DMS 273 treated with DMSO at 0.1 percent for 48 hours (cell line): Measurements from ENCODE around the gene NGEF.
"Not testable (repeated sequence)": the region's sequence is repeated elsewhere in the genome, so short reads cannot be mapped to it uniquely, and the experiment has no call there.

ENCODE experiments used
- DNase-seq: peaks from one replicate; lab custom pipeline; 2025; lab: John Stamatoyannopoulos, UW

NGEF gene

DNA sequence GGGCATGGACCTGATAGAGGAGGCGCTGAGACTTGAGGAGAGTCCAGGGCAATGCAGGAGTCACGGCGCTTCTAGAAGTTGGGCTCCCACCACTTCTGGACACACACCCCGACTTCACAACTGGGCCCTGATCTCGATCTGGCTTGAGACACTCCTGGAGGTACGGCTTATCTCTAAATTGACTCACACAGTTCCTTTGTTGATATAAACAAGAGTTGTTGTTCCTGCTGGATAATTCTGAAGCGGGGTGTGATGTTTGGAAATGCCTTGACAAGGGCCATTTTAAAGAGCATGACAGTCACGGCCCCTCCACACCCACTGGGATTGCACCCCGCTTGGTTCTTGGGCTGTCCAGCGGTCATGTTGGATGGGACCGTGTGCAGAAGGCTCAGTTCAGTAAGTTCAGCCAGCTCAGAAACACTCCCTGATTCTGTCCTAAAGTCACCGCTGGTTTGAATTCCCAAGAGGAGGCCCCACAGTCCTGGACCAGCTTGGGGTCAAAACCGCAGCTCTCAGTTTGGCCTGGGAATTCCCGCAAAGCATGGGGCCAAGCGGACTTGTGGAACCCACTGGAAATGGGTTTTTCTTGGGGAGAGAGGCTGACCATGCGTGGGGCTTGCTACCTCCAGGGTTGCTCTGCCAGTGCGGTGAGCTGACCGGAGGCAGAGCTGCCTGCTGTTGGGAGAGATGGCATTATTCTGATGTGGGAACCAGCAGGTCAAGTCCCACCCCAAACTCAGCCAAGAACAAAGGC, 10.1 kb upstream of the NGEF start:
- no peak for DNase-seq

DNA sequence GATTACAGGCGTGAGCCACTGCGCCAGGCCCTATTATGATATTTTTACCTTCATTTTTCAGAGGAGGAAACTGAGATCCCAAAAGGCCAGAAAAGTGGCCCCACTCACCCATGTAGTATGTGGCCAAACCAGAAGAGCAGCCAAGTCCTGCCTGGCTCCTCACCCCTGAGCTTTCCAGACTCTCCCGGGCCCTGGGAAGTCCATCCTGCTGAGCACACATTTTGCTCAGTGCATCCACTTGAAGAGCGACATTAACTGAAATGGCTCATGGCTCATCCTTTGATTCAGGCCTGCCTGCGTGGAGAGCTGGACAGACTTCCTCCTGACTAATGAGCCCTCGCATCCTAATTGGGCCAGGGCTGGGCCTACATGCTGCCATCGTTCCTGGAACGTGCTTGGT, 9.5 kb upstream of the NGEF start:
- no peak for DNase-seq

DNA sequence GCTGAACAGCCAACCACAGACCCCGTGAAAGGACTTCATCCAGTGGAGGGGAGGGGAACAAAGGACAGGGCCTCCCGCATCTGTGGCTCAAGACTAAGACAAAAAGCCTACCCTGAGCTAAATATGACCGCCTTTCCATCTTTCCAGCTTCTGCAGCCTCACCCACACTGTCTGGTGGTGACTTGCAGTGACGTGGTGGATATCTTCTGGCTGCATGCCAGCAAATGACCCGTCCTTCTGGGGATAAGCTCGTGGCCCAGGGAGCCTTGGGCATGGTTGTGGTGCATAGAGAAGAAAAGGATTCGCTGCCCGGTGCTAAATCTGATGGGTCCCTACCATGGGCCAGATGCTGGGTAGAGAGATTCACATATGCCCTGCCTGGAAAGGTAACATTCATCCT, 8.7 kb upstream of the NGEF start:
- DNase-seq = no peak

DNA sequence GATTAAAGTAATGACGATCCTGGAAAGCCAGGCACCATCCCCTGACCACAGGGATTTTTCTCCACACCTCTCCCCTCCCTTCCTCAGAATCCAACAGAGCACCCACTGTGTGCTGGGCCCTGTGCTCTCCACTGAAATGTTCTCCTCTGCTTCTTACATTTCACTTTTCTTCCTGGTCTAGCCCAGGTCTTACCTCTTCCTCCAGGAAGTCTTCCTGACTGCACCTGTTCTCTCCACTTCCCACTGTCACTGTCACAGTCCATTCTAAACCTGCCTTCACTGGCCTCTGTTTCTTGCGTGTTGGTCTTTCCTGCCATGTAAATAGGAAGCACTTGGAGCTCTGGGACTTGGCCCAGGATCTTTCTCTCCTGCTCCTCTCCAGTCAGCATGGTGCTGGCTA, 7.4 kb upstream of the NGEF start:
- DNase-seq = no peak

DNA sequence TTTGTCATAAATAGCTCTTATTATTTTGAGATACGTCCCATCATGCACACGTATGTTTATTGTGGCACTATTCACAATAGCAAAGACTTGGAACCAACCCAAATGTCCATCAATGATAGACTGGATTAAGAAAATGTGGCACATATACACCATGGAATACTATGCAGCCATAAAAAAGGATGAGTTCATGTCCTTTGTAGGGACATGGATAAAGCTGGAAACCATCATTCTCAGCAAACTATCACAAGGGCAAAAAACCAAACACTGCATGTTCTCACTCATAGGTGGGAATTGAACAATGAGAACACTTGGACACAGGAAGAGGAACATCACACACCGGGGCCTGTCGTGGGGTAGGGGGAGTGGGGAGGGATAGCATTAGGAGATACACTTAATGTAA, 6.6 kb upstream of the NGEF start:
- DNase-seq = not testable (repeated sequence)

DNA sequence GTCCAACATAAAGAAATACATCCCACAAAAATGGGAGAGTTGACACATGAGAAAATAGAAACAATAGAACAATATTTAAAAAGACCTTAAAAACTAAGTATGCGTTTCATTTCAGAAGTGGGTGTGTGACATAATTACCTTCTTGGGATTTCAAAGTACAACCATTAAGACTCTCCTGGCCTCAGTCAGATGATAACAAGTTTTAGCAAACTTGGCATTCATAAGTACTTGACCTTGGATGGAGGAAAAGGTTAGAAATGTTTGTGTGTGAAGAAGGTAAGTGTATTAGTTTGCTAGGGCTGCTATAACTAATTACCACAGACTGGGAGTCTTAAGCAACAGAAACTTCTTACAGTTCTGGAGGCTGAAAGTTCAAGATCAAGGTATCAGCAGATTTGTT, 4.9 kb upstream of the NGEF start:
- DNase-seq = no peak

DNA sequence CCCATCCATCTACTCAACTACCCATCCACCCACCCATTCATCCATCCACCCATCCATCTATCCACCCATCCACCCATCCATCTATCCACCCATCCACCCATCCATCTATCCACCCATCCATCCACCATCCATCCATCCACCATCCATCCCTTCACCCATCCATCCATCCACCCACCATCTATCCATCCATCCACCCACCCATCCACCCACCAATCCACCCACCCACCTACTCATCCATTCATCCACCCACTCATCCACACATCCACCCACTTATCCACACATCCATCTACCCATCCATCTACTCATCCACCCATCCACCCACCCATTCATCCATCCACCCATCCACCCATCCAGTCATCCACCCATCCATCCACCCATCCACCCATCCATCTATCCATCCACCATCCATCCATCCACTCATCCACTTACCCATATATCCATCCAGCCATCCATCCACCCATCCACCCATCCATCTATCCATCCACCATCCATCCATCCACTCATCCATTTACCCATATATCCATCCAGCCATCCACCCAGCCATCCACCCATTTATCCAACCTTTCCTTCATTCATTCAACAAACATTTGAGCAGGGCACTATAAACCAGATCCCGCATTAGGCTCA, 2.1 kb upstream of the NGEF start:
- DNase-seq = no peak

DNA sequence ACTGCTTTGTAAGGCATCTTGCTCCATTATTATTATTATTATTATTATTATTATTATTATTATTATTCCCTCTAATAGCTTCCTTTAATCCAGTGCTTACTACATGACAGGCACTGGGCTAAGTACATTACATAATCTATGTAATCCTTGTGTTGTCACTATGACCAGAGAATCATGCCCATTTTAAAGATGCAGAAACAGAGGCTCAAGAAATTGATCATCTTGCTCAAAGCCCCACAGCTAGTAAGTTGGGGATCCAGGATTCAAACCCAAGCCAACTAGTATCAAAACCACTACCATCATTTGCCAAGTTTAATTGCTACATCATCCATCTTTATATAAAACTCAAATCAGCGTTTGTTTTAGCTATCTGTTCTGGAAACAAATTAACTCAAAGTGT, 594 bp upstream of the NGEF start:
- no peak for DNase-seq

DNA sequence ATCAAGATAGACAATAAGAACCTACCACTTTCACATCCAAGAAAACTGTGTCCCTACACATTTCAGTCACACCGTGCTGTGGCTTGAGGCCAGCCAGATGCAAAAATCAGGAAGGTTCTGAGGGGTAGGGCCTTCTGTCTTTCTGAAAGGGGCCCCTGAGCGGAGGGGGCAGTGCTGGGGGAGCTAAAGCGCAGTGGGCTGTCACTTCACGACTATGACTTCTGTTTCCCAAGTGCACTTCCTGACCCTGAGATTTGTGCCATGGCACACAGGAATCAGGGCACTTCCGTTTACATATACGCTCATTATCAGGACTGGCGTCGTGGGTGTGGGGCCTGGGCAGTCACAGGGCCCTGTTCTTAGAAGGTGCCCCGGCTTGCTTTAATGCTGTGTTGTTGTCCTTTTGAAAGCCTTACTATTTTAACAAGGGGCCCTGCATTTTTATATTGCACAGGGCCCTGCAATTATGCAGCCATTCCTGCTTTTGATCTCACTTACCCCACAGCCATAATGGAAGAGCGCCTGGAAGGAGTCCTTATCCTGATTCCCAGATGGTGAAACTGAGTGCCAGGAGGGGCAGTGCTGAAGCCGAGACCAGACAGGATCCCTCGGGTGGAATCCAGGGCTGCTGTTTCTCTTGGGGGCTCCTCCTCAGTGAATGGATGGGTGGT, 620 bp downstream of the NGEF start:
- no peak for DNase-seq

DNA sequence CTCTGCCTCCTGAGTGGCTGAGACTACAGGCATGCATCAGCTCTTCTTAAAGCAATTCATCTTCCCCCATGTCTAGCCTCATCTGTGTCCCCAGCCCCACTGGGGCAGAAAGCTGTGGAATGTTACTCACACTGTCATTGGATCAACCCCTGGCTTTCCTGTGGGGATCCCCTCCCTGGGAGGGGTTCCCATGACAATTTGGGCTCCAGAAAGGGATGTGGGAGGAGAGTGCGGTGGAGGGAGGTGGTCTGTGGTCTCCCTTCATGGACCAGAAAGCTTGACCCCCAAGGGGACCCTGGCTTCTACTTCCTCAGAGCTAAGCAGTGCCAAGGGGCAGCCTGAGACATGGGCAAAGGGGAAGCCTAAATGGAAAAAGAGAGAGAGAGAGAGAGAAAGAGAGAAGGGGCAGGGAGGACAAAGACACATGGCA, 1.3 kb downstream of the NGEF start:
- no peak for DNase-seq

DNA sequence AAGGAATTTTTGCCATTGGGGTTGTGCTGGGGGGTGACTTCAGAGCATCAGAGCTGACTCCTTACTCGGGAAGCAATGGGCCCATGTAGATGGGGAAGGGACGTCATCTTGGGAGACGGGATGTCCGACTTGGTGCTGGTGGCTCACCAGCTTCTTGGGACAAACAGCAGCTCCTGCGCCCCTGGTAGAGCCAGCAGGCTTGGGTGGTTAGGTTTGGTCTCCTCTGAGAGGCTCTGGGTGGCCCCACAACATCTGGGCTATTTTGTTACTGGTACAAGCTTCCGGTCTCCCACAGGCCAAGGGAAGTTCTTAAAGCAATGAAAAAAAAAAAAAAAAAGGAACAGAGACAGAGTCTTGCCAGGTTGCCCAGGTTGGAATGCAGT, 1.8 kb downstream of the NGEF start:
- DNase-seq = no peak

DNA sequence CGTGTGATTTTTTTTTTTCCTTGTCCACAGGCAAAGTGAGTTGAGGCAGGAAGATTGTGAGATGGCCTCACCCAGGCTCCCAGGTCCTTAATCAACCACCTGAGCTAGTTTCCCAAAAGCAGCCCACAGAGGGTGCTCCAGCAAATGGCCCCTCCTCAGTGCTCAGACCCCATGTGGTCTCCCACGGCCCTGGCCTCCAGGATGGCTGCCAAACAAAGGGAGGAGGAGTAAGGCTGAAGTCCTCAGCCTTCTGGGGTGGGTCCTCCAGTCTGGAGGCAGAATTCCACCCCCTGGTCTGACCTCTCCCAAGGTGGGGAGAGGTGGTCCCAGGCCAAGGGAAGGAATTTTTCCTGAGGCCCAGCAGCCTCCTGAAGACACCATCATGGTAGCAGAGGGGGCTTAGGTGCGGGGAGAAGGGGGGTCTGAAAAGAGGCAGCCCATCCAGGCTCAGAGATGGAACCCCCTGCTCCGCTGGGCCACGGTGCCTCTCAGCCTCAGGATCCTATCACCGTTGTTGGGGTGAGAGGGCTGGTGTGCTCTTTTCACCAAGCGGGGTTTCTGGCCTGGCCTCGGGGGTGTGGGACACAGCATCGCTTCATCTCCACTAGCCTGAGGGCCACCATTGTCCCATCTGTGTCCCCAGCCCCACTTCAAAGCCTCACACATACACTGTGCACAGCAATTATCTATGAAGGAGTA, 2.3 kb downstream of the NGEF start:
- DNase-seq = no peak

DNA sequence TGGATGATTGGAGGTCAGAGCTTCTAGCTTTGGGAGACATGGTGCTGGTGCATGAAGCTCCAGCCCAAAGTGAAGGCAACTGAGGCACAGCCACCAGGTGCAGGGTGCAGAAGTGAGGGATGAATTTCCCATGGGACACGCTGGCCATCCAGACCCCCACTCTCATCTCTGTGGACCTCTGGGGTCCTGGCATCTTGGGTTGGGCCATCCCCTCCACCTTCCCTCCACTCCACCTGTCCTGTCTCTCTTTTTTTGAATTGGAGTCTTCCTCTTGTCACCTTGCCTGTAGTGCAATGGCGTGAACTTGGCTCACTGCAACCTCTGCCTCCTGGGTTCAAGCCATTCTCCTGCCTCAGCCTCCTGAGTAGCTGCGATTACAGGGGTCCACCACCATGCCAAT, 3.4 kb downstream of the NGEF start:
- DNase-seq = no peak

DNA sequence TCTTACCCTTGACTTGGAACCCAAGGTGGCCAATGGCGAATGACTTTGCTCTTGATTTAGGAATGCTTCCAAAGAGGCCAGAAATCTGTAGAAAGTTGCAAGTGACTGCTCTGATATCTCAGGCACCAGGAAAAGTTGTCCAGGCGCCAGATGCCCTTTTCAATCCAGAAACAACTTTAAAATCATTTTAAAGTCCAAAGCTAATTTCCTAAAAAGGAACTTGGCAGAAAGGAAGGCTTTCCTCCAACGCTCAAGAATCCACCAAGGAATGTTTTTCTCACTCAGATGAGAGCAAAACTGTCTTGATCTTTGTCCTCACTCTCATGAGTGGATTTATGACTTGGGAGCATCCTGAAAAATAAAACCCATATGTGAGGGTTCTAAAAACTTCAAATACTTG, 5.3 kb downstream of the NGEF start:
- DNase-seq = no peak

DNA sequence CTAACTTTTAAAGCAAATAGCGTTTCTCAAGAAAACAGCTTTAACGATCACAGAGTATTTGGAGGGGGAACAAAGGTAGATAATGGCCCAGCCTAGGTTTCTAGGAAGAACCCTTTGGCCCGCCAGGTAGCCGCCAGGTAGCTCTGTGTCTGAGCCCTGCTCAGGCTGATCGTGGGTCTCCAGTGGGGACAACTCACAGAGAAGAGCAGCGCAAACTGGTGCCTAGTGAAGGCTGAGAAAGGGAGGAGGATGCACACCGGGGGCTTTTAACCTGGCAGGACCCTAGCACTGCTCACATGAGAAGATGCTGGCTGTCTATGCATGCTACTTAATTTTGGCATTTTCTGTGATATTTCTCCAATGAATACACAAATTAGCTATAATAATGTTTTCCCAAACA, 5.8 kb downstream of the NGEF start:
- DNase-seq = no peak

DNA sequence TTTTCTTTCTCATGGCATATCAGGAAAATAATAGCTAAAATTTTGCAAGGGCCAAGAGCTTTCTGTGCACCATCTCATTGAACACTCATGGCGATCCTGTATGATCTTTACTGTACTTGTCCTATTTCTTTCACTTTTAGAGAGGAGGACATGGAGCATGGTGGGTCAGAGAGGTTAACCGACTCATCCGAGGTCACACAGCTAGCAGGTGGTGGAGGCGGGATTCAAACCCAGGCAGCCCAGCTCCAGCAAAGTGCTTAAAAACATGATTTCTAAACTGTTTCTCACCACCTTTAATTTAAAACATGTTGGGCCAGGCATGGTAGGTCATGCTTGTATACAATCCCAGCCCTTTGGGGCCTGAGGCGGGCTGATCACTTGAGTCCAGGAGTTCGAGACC, 6.4 kb downstream of the NGEF start:
- DNase-seq = no peak

DNA sequence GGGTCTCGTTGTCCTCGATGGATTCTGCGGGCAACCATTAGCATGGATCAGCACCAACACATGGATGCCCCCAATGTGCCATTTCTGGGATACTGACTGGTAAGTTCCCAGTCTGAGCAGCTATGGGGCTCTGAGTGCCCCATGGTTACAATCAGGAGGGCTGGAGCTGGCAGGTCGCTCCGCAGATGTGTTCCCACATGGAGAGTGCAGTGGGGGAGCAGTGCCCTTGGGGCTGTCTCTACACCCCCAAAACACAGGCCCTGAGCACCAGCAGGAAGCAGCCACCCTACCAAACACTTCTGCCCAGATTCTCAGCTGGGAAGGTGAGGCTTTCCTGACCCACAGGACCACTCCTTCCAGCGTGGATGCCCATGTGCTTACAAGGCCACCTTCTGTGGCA, 8.0 kb downstream of the NGEF start:
- DNase-seq = no peak

DNA sequence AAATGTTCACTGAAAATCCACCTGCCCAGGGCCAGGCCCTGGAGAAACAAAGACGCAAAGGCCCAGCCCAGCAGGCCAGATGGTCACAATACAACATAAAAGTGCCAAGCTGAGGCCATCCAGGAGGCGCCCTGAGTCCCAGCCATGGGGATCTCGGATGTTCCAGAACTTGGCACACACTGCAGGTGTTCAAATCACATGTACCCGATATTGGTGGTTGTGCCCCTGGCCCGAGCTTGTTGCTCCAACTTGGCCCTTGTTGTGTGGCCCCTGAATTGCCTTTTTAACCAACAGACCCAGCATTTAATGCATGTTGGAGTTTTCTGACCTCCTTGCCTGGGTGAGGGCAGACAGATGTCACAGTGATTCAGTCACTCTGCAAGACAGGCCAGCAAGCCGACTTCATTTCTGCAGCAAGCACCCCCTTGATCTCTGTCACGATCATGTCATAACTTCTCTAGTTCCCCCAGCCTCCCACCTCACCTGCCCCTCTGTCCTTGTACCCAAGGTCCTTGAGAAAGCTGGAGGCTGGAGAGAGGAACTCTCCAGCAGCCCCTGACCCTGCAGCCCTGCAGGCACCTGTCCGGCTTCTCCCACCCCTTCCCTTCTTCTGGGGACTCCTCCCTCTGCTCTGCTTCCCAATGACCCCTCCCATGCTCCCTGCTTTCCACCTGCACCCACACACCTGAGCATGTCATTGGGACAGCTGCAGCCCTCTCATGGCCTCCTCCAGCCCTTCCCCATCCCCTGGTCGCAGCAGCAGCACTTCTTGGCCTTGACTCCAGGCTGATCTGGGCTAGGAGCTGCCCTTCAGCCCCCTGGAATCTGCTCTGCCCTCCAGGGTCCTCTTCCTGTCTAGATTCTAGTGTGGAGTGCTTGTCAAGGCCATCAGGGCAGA, 9.1 kb downstream of the NGEF start:
- DNase-seq = no peak

DNA sequence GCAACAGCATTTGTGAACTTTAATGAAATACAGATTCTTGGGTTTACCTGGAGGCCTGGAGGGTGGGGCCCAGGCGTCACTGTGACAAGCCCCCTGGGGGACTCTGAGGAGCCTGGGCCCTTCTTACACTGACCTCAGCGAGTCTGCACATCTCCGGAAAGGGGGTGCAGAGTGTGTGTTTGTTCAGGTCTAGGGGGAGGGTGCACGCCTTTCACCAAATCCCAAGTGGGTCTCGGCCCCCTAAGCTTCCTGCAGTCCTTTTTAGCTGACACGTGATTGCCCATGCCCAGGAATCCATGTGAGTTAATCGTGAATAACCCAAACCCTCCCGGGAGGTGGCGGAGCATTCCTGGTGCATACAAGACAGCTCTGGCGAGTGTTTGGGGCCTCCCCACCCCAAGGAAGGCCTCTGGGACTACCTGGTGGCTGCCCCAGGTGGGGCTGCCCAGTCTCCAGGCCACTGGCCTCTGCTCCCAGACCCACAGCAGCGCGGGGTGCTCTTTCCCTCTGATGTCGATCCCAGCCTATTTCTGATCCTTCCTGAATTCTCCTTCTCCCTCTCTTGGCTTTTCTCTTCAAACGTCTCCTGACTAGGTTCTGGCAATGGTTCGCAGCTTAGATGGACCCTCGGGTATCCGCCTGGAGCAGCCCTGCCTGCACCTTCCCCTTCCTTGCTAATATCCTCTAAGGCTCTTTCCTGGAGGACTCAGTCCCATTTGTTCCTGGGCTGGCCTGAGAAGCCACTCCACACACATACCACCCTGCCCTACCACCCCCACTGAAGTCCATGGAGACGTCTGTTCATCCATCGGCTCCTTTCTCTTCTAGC, 10.0 kb downstream of the NGEF start:
- DNase-seq = no peak

DNA sequence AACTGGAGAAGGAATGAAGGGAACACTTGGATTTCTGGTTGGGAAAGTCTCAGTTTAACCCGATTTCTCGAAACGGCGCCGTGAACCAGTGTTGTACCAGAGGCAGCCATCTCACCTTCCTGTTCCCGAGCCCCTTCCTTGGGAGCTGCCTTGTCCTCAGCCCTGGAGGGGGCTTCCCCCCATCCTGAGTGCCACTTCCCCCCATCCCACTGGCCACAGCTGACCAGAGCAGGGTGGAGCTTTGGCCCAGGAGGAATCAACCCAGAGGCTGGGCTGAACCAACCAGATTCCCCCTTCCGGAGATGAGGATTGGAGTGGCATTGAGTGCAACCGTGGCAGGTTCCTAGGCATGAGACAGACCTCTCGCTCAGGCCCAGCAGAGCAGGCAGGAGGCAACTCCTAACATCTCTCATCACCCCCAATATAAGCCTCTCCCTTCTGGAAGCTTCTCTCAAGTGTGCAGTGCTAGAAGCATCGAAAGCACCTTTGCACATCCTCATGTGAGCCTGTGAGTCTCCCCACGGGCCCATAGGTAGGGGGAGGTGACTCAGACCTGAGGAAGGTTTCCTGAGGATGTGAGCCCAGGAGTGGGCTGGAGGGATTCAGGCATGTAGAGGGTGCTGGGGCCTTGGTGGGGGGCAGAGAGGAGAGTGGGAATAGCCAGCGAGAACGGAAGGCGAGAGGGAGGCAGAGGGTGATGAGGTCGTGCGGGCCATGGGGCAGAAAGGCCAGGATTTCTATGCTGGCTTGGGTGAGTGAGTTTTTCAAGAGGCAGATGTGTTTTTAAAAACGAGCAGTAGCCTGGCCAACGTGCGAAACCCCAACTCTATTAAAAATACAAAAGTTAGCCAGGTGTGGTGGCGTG, 11.9 kb downstream of the NGEF start:
- no peak for DNase-seq
